B cell (primary cell): ENCODE measurements around the gene C1QL1.

Experiments
- EZH2 ChIP-seq: IDR thresholded peaks from 2 replicates; pipeline ENCODE4 v1.6.1; 2012; ENCODE audit warnings: borderline replicate concordance, low read depth, mild to moderate bottlenecking, moderate library complexity, low read length; ENCODE audit not compliant: insufficient read depth, poor library complexity, severe bottlenecking
- TF ChIP-seq, protein P1 (sequence below): fragments of 200-600 bp; IDR thresholded peaks from one replicate; pipeline ENCODE4 v1.8.0; 2022; ENCODE audit warnings: antibody characterized with exemption, mild to moderate bottlenecking

DNA sequence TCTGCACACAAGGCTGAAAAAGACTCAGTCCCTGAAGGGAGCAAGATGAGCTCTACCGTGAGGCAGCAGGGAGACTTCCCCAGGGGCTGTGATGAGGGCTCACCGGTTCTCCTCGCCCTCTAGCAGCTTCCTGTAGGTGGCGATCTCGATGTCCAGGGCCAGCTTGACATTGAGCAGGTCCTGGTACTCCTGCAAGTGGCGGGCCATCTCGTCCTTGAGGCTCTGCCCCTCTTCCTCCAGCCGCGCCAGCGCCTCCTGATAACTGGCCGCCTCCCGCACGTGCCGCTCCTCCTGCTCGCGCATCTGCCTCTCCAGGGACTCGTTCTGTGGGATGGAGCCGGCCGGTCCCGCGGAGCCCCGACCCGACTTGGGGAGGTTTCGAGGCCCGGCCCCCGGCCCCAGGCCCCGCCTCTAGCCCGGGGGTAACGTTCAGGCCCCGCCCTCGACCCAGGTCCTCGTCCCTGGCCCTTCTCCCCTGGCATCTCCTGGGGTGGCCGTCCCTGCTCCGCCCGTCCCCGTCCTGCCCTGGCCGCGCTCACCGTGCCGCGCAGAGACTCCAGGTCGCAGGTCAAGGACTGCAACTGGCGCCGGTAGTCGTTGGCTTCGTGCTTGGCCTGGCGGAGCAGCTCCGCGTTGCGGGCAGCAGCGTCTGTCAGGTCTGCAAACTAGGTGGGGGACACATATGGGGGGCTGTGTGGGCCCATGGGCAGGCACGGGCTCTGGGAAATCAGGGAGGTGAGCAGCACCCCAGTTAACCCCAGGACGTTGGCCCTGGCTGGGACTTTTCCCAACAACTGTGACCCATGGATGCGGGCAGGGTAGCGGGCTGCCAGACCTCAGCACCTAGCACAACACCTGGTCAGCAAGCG is 56.7 kb downstream of the C1QL1 start:
- TF ChIP-seq, protein P1, sequence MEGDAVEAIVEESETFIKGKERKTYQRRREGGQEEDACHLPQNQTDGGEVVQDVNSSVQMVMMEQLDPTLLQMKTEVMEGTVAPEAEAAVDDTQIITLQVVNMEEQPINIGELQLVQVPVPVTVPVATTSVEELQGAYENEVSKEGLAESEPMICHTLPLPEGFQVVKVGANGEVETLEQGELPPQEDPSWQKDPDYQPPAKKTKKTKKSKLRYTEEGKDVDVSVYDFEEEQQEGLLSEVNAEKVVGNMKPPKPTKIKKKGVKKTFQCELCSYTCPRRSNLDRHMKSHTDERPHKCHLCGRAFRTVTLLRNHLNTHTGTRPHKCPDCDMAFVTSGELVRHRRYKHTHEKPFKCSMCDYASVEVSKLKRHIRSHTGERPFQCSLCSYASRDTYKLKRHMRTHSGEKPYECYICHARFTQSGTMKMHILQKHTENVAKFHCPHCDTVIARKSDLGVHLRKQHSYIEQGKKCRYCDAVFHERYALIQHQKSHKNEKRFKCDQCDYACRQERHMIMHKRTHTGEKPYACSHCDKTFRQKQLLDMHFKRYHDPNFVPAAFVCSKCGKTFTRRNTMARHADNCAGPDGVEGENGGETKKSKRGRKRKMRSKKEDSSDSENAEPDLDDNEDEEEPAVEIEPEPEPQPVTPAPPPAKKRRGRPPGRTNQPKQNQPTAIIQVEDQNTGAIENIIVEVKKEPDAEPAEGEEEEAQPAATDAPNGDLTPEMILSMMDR, result peak; percentile 19
- no peak for TF ChIP-seq EZH2
